T-cell (primary cell): ENCODE results near the gene DYNC2H1. TPM values are rescaled to one million over a fixed set of nuclear protein-coding genes. Genes with fewer than 3 reads are reported as not detected.

Experiments
- ATAC-seq, 4 experiments: fragments of 200-7000 bp in 3 of 4; fragments of 150-1000 bp in 1 of 4; cut with Tn5 transposase; replicated peaks in 1 of 4; 1 replicate in 3 of 4; 2 replicates in 1 of 4; pipeline ENCODE4 v1.10.0; 2021; ENCODE audit warnings: moderate library complexity in 3 of 4, mild to moderate bottlenecking in 2 of 4, moderate number of reproducible peaks in 1 of 4
- CTCF ChIA-PET, 2 donors: fragments of 300-600 bp; sonication (Branson Sonifier 250); formaldehyde crosslinking; loops; one replicate each; lab custom pipeline; 2022; ENCODE audit warnings: antibody characterized with exemption in 2 of 2; lab: Charles Lee
- POLR2A ChIA-PET, 2 donors: fragments of 300-600 bp; sonication (Branson Sonifier 250); formaldehyde crosslinking; loops; one replicate each; lab custom pipeline; 2022; ENCODE audit warnings: antibody characterized with exemption in 2 of 2; lab: Charles Lee
- DNase-seq, 35 experiments: peaks; one replicate each; pipeline versions ENCODE4 v3.0.0 to v3.0.0-alpha.2; 2013 to 2023
- H3K27ac ChIP-seq: one replicate; pipeline ENCODE4 v1.5.1; 2013; ENCODE audit warnings: low read length
- H3K27me3 ChIP-seq, 2 experiments: replicated peaks in 1 of 2; 1 replicate in 1 of 2; 2 replicates in 1 of 2; pipeline versions ENCODE4 v1.6.1 to v1.7.0; 2013; ENCODE audit warnings: low read length in 1 of 2, mixed read lengths in 1 of 2; ENCODE audit not compliant: control insufficient read depth in 2 of 2, insufficient read depth in 2 of 2; ENCODE audit errors: extremely low read depth in 1 of 2
- H3K36me3 ChIP-seq, 2 donors: 1 replicate in 1 of 2; 2 replicates in 1 of 2; pipeline versions ENCODE4 v1.6.1 to v1.7.0; 2013; ENCODE audit warnings: low read length in 1 of 2; ENCODE audit not compliant: control insufficient read depth in 2 of 2, insufficient read depth in 1 of 2; ENCODE audit errors: extremely low read depth in 1 of 2
- H3K4me1 ChIP-seq, 2 experiments: 1 replicate in 1 of 2; 2 replicates in 1 of 2; pipeline versions ENCODE4 v1.6.1 to v1.7.0; 2013; ENCODE audit warnings: low read length in 2 of 2, mixed read lengths in 1 of 2; ENCODE audit not compliant: insufficient read depth in 2 of 2, control insufficient read depth in 1 of 2; ENCODE audit errors: extremely low read depth in 1 of 2
- H3K4me3 ChIP-seq, 2 donors: 1 replicate in 1 of 2; 2 replicates in 1 of 2; pipeline versions ENCODE4 v1.5.1 to v1.7.0; 2013; ENCODE audit warnings: mild to moderate bottlenecking in 2 of 2, low read length in 1 of 2, moderate library complexity in 1 of 2; ENCODE audit not compliant: control insufficient read depth in 1 of 2; ENCODE audit errors: extremely low read depth in 1 of 2
- H3K9me3 ChIP-seq: 2 replicates; pipeline ENCODE4 v1.7.0; 2013
- H3K27ac Mint-ChIP-seq, 2 donors: one replicate each; pipeline ENCODE4 v1.8.0; 2020 to 2021; ENCODE audit warnings: mild to moderate bottlenecking in 2 of 2, mixed read lengths in 2 of 2
- H3K27me3 Mint-ChIP-seq, 2 donors: one replicate each; pipeline ENCODE4 v1.8.0; 2021 to 2022; ENCODE audit warnings: mixed read lengths in 2 of 2
- H3K36me3 Mint-ChIP-seq: one replicate; pipeline ENCODE4 v1.8.0; 2021; ENCODE audit warnings: mixed read lengths
- H3K4me1 Mint-ChIP-seq, 3 donors: one replicate each; pipeline ENCODE4 v1.8.0; 2020 to 2022; ENCODE audit warnings: mixed read lengths in 3 of 3, mild to moderate bottlenecking in 1 of 3
- H3K4me3 Mint-ChIP-seq, 3 donors: one replicate each; pipeline ENCODE4 v1.8.0; 2020 to 2022; ENCODE audit warnings: mild to moderate bottlenecking in 3 of 3, mixed read lengths in 3 of 3, moderate library complexity in 3 of 3
- H3K9me3 Mint-ChIP-seq, 3 donors: one replicate each; pipeline ENCODE4 v1.8.0; 2020 to 2022; ENCODE audit warnings: mixed read lengths in 3 of 3
- WGBS: methylation state at CpG from one replicate; pipeline ENCODE4 v1.1.5; 2013; ENCODE audit warnings: missing lambda C conversion rate; ENCODE audit not compliant: insufficient coverage; 5-methylcytosine and 5-hydroxymethylcytosine counted together
- total RNA-seq, 35 experiments: library from RNA in 6 of 35; stranded (reverse) in 6 of 35; fragments of 120-200 nt in 1 of 35; gene quantifications; one replicate each; pipeline versions ENCODE4 v1.2.1 to v1.2.4 and lab custom pipeline; 2013 to 2026

DYNC2H1 gene
- total RNA-seq, 5 donors from 2014 or later (not counting 1 experiment from before 2014, with no cell fraction given): 2.6 to 4.4 (median 3.2) TPM

DNA sequence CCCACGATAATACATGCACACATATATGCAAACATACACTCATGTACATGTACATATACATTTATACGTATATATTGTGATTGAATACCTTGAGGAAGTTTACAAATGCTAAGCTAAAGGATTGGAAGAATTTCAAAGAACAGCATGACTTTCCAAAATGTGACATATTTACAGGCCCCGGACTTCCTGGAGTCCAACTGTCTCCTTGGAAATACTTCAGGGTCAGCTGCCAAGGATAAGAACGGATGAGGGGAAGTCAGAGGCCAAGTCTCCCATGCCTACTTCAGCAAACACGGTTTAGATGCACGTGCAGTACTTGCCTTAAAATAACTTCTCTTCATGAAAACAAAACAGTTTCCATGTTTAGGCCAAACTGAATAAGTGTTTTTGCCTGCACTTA, 213.6 kb downstream of the DYNC2H1 start:
- H3K4me3 Mint-ChIP-seq: no peak overlapping the region
- 80% methylated on average over 1 of the region's 6 CpGs for WGBS
- H3K4me1 Mint-ChIP-seq: peaks cover 6 to 7% (median 6%) of the 10 kb centered on the region in 3 donors

DNA sequence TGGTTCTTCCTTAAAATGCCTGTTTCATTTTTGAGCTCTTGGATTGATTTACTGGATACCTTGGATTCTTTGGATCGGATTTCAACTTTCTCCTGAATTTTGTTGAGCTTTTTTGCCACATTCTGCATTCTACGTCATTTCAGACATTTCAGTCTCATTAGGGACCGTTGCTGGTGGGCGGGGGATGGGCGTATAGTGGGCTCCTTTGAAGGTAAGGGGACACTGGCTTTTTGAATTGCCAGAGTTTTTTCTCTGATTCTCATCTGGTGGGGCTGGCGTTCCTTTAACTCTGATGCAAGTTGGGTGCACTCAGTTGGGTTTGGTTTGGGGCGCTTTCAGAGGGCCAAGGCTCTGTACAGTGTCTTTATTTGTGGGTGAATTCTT, 216.5 kb downstream of the DYNC2H1 start:
- Histone ChIP-seq H3K36me3 (no peaks in the 10 kb centered on the region), H3K9me3 (no peaks in the 10 kb centered on the region), H3K4me1 (peaks cover 0 to 10% of the 10 kb centered on the region in 2 experiments), H3K4me3 (no peak overlapping the region), H3K27ac (no peak overlapping the region), H3K27me3 (peaks cover 0 to 6% of the 10 kb centered on the region in 2 experiments)
- Mint-ChIP-seq H3K27ac (no peak overlapping the region), H3K4me3 (no peak overlapping the region), H3K9me3 (no peaks in the 10 kb centered on the region), H3K4me1 (peaks cover 6 to 7% (median 6%) of the 10 kb centered on the region in 3 donors), H3K27me3 (peaks cover 0 to 8% of the 10 kb centered on the region in 2 donors), H3K36me3 (peaks cover 7% of the 10 kb centered on the region)
- POLR2A ChIA-PET: interaction anchor here in 1 of 2 donors (0.6 kb wide), 1 partner anchor 22 kb away, joined by 3 read pairs; no protein-coding TSS in a partner anchor
- no peak for ATAC-seq
- CTCF ChIA-PET: no interaction called here
- 41% methylated on average over 5 of the region's 7 CpGs for WGBS
- DNase-seq: no peak

More for the DNA sequence above, 213.6 kb downstream of the DYNC2H1 start:
- H3K36me3 Mint-ChIP-seq: peaks cover 7% of the 10 kb centered on the region
- Histone ChIP-seq H3K27ac (no peak overlapping the region), H3K27me3 (peaks cover 0 to 6% of the 10 kb centered on the region in 2 experiments), H3K36me3 (no peaks in the 10 kb centered on the region), H3K4me1 (peaks cover 0 to 10% of the 10 kb centered on the region in 2 experiments), H3K4me3 (no peak overlapping the region), H3K9me3 (no peaks in the 10 kb centered on the region)
- DNase-seq: no peak
- ATAC-seq: no peak
- H3K9me3 Mint-ChIP-seq: no peaks in the 10 kb centered on the region
- ChIA-PET CTCF (no interaction called here), POLR2A (no interaction called here)
- no peaks in the 10 kb centered on the region for H3K27me3 Mint-ChIP-seq
- no peak overlapping the region for H3K27ac Mint-ChIP-seq

DNA sequence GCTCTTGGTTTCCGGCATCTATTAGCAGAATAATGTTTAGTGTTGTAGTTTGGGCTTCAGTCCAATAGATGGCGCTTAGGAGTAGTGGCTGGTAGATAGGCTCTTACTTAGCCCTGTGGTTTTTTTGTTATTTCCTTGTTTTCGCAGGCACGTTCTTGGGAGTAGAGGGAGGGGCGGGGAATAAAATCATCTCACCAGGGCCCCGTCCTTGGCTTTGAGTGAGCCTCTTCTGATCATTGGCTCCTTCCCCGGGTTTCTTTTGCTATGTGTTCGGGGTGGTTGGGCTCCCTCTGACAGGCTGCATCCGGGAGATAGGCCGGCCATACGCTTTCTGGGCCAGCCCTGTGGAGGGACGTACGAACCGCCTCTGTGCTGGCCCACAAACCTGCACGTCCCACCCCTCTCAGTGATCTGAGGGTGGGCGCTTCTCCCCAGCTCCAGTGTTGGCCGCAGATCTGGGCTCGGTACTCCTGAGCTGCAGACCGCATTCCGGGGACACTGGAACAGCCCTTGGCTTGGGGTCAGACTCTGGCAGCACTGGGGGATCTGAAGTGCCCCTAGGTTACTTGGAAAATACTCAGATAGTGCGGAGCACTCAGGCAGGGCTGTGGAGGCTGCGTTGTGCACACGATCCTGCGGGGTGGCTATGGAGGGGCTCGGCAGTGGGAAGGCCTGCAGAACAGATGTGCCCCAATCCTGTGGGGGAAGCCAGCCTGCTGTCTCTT, 217.0 kb downstream of the DYNC2H1 start:
- Histone ChIP-seq H3K9me3 (no peaks in the 10 kb centered on the region), H3K36me3 (no peaks in the 10 kb centered on the region), H3K27me3 (peaks cover 0 to 6% of the 10 kb centered on the region in 2 experiments), H3K27ac (no peak overlapping the region), H3K4me1 (peaks cover 0 to 10% of the 10 kb centered on the region in 2 experiments), H3K4me3 (no peak overlapping the region)
- WGBS: 76% methylated on average over 23 of the region's 25 CpGs
- H3K27ac Mint-ChIP-seq: no peak overlapping the region
- no peak overlapping the region for H3K4me3 Mint-ChIP-seq
- peaks cover 7% of the 10 kb centered on the region for H3K36me3 Mint-ChIP-seq
- H3K9me3 Mint-ChIP-seq: no peaks in the 10 kb centered on the region
- ChIA-PET CTCF (no interaction called here), POLR2A (no interaction called here)
- ATAC-seq (peak; percentile 42 to 58 (median 52)), DNase-seq (peak in 7 of 35 experiments; percentile 2 to 65 (median 8))
- peaks cover 6 to 7% (median 6%) of the 10 kb centered on the region in 3 donors for H3K4me1 Mint-ChIP-seq
- H3K27me3 Mint-ChIP-seq: peaks cover 0 to 8% of the 10 kb centered on the region in 2 donors

DNA sequence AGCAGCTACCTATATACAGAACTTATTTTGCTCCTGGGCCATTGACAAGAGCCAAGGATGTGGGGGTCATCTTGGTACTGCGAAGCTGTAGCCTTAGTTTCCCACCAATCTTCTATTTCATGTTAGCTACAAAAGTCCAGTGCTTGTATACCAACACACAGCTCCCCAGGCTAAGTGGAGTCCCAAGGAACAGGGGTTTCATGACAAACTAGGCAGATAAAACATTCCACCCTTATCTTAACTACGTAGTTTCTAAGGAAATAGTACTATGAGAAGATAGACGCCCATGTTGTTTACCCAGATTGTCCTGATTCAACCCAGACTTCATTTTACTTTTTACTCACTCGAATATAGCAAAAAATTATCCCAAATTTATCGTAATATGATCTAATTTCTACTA, 218.5 kb downstream of the DYNC2H1 start:
- Histone ChIP-seq H3K27me3 (peaks cover 0 to 6% of the 10 kb centered on the region in 2 experiments), H3K4me3 (no peak overlapping the region), H3K27ac (no peak overlapping the region), H3K36me3 (no peaks in the 10 kb centered on the region), H3K4me1 (peaks cover 0 to 10% of the 10 kb centered on the region in 2 experiments), H3K9me3 (no peaks in the 10 kb centered on the region)
- peaks cover 0 to 8% of the 10 kb centered on the region in 2 donors for H3K27me3 Mint-ChIP-seq
- no peaks in the 10 kb centered on the region for H3K9me3 Mint-ChIP-seq
- POLR2A ChIA-PET: no interaction called here
- DNase-seq (no peak), ATAC-seq (no peak)
- WGBS: 100% methylated on average over 1 of the region's 5 CpGs
- H3K36me3 Mint-ChIP-seq: peaks cover 7% of the 10 kb centered on the region
- peaks cover 12 to 14% (median 12%) of the 10 kb centered on the region in 3 donors for H3K4me1 Mint-ChIP-seq
- no peak overlapping the region for H3K27ac Mint-ChIP-seq
- no peak overlapping the region for H3K4me3 Mint-ChIP-seq
- CTCF ChIA-PET: no interaction called here

DNA sequence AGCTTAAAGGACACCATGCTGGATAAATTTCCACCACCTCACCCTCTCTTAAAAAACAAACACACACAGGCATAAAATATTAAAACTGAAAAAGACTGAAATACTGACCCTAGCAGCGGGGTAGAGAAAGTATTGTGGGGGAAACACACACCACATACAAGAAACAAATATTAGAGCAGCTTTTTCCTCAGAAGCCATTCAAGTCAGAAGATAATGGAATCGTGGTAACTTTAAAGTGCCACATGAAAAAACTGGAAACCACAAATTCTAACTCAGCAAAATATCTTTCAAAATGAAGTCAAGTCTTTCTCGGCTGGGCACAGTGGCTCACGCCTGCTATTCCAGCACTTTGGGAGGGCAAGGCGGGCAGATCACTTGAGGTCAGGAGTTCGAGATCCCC, 223.2 kb downstream of the DYNC2H1 start:
- ChIA-PET POLR2A (no interaction called here), CTCF (interaction anchor here in 1 of 2 donors (0.7 kb wide), 1 partner anchor 1374 kb away, joined by 3 read pairs; no protein-coding TSS in a partner anchor)
- ATAC-seq: no peak
- 28% methylated on average over 4 of the region's 6 CpGs for WGBS
- Mint-ChIP-seq H3K9me3 (no peaks in the 10 kb centered on the region), H3K27me3 (peaks cover 0 to 8% of the 10 kb centered on the region in 2 donors), H3K27ac (no peak overlapping the region), H3K4me1 (peaks cover 6 to 7% (median 6%) of the 10 kb centered on the region in 3 donors), H3K36me3 (no peaks in the 10 kb centered on the region), H3K4me3 (no peak overlapping the region)
- Histone ChIP-seq H3K4me3 (no peak overlapping the region), H3K36me3 (no peaks in the 10 kb centered on the region), H3K27me3 (no peaks in the 10 kb centered on the region), H3K4me1 (no peaks in the 10 kb centered on the region), H3K9me3 (no peaks in the 10 kb centered on the region), H3K27ac (no peak overlapping the region)
- no peak for DNase-seq

DNA sequence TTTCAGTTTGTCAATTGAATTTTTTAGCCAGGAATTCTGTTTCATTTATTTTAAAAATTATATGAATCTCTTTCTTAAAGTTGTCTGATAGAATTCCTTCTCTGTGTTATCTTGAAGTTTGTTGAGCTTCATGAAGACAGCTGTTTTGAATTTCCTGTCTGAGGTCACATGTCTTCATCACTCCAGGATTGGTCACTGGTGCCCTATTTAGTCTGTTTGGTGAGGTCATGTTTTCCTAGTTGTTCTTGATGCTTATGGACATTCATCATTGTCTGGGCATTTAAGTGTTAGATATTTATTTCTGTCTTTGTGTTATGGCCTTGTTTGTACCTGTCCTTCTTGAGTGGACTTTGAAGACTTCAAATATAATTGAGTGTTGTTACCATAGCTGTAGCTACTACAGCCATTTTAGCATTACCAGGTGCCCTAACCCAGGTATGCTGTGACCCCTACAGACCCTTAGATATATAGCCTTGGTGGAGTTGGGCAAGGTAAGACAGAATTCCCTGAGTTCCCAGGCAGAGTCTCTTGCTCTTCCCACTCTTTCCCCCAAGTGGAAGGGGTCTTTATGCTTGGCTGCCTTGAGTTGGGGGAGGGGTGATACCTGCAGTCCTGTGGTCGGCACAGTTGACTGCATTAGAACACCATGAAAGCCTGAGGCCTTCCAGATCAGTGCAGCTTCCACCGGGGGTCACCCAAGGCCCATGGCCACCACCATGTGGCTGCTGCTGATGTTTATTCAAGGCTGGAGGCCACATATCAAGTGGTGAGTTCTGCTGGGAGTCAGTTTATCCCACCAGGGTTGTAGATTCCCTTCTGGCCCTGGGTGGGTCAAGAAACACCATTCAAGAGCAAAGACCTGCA, 229.6 kb downstream of the DYNC2H1 start:
- ATAC-seq: no peak
- Mint-ChIP-seq H3K27ac (no peak overlapping the region), H3K4me3 (no peak overlapping the region), H3K4me1 (no peaks in the 10 kb centered on the region), H3K9me3 (no peaks in the 10 kb centered on the region), H3K27me3 (no peaks in the 10 kb centered on the region), H3K36me3 (no peaks in the 10 kb centered on the region)
- CTCF ChIA-PET: no interaction called here
- WGBS: 74% methylated on average over 2 of the region's 2 CpGs
- H3K9me3 ChIP-seq: no peaks in the 10 kb centered on the region
- no peaks in the 10 kb centered on the region for H3K36me3 ChIP-seq
- no peaks in the 10 kb centered on the region for H3K27me3 ChIP-seq
- POLR2A ChIA-PET: no interaction called here
- DNase-seq: no peak
- H3K27ac ChIP-seq: no peak overlapping the region
- H3K4me3 ChIP-seq: no peak overlapping the region
- H3K4me1 ChIP-seq: no peaks in the 10 kb centered on the region
